ENCODE data around the gene KCNF1. TPM values are rescaled to one million over a fixed set of nuclear protein-coding genes. Genes with fewer than 3 reads are reported as not detected.

The KCNF1 gene
- total and polyA plus RNA-seq, 10 of the 15 experiments (the other 5 are each of a cell fraction or from before 2014, with no cell fraction given) = not detected

DNA sequence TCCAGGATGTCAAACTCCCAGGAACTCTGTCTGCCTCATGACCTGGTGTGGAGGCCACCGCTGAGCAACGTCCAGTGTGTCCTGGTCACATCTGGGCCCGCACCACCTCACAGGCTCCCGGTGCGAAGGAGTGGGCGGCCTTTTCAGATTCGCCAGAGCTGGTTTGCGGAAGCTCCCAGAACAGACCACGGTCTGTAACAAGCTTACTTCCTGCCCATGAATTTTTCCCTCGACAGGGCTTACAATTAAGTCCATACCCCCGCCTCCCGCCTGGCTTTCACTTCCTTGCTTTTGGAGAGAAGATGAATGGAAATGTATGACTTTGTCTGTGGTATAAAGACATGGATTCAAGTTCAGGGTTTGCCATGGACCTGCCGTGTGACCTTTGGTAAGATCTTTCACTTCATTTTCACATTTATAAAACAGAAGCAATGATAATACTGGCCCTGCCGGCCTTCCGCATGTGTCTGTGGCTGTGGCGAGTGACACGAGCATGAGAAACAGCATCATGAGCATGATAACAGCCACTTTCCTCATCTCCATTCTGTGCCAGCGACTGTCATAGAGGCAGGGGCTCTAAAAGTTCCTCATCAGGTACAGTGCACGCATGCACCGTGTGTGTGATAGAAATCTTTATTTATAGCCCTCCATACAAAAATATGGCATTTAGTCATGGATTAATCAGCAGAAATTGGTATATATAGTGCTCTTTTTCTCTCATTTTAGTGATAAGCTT is 31.0 kb upstream of the KCNF1 start (continued):
- no peak for TF ChIP-seq ZNF384 (IDR thresholded peaks at IDR 0.05; ENCODE audit: borderline replicate concordance, low read depth, low read length)

DNA sequence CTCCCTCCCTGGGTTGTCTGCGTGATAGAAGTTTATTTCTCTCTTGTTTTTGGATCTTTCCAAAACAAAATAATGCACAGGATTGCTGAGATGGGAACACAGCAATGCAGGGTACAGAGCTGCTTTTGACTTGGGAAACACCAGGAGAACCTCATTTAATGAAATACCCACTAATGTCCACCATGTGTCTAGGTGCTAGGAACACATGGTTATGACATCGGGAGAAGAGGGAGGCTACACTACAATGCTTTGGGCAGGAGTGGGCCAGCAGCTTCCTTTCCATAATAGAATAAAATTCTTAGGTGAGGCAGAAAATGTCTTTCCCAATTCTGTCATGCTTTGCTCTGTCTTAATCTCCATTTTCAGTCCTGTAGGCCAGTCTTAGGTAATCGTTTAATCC is 29.2 kb upstream of the KCNF1 start:
- Histone ChIP-seq H3K27me3 (replicated peaks in 1 of 2; ENCODE audit: control insufficient read depth in 2 of 2, insufficient read depth in 2 of 2, low read length in 1 of 2) (peaks cover 2 to 8% of the 10 kb centered on the region in 2 experiments; a peak in 3 of 4 replicates), H3K4me3 (no peak overlapping the region), H3K79me2 (ENCODE audit: control insufficient read depth, insufficient read depth, low read length) (no peaks in the 10 kb centered on the region), H3K9me3 (replicated peaks; ENCODE audit: control insufficient read depth, insufficient read depth, low read length) (no peaks in the 10 kb centered on the region; the same call in 2 of the 3 replicates), H3K36me3 (ENCODE audit: control insufficient read depth in 2 of 2, insufficient read depth in 2 of 2, low read length in 1 of 2) (no peaks in the 10 kb centered on the region), H3K4me2 (ENCODE audit: control insufficient read depth, insufficient read depth) (no peak overlapping the region), H3K9ac (ENCODE audit: control insufficient read depth, insufficient read depth, low read length) (no peak overlapping the region), H4K20me1 (ENCODE audit: control insufficient read depth, insufficient read depth) (no peaks in the 10 kb centered on the region), H3K4me1 (ENCODE audit: control insufficient read depth, insufficient read depth, low read length) (no peaks in the 10 kb centered on the region; the same call in 1 of the 2 replicates), H2AFZ (ENCODE audit: control insufficient read depth, low read depth, low read length) (no peak overlapping the region), H3K27ac (ENCODE audit: control insufficient read depth, insufficient read depth) (no peak overlapping the region)
- intact Hi-C loops (cut with micrococcal nuclease; ENCODE audit: unreplicated experiment) = no loop called here
- BruUV-seq (replicated peaks) = no TSS peak
- POLR2A ChIA-PET = interaction anchor here (2.5 kb wide), 1 partner anchor 8 kb away, joined by 15 read pairs; no protein-coding TSS in a partner anchor
- ATAC-seq = no peak
- in situ Hi-C loops (cut with MboI) = no loop called here
- TF ChIP-seq NR2F1 (conservative IDR thresholded peaks at IDR 0.05) = no peak
- no peak for TF ChIP-seq JUNB (IDR thresholded peaks at IDR 0.05)
- no peak for TF ChIP-seq BCL11A (IDR thresholded peaks at IDR 0.05; ENCODE audit: low read depth, low read length)
- CTCF ChIA-PET = interaction anchor here (1.2 to 1.4 kb wide), 2 partner anchors 18 to 47 kb away, joined by 5 read pairs; no protein-coding TSS in a partner anchor
- RAD21 ChIA-PET (ENCODE audit: unreplicated experiment) = interaction anchor here (1.1 to 3.4 kb wide), 3 partner anchors 8 to 18 kb away, joined by 3 to 30 read pairs (median 28); no protein-coding TSS in a partner anchor
- 54% methylated on average over 3 of the region's 3 CpGs for WGBS (ENCODE audit: insufficient coverage, insufficient replicate concordance, low lambda C conversion rate, missing lambda C conversion rate)
- SMC1A ChIA-PET (ENCODE audit: uncharacterized antibody, unreplicated experiment) = interaction anchor here (1.1 to 4.0 kb wide), 2 partner anchors 17 to 18 kb away, joined by 3 to 37 read pairs; no protein-coding TSS in a partner anchor
- DNase-seq (ENCODE audit: low read depth, low spot score) = no peak
- FAIRE-seq = no peak
